Activated naive CD4-positive, alpha-beta T cell treated with anti-CD3 and anti-CD28 coated beads, Interleukin-2, amount 10 ng/mL, durations not matched to agents 7 days and 5 days (primary cell): ENCODE data around the gene MPV17L2.
"Not testable (repeated sequence)": the region's sequence is repeated elsewhere in the genome, so short reads cannot be mapped to it uniquely, and the experiment has no call there.

Source experiments
- CTCF ChIA-PET: fragments of 350-600 bp; sonication (Branson Sonifier 250); formaldehyde crosslinking; loops from one replicate; lab custom pipeline; 2021; ENCODE audit warnings: antibody characterized with exemption; lab: Charles Lee
- DNase-seq: peaks from one replicate; pipeline ENCODE4 v3.0.0-alpha.2; 2020
- H3K27ac Mint-ChIP-seq: one replicate; pipeline ENCODE4 v1.8.0; 2021; ENCODE audit warnings: mild to moderate bottlenecking, moderate library complexity, mixed read lengths
- H3K27me3 Mint-ChIP-seq: one replicate; pipeline ENCODE4 v1.8.0; 2021; ENCODE audit warnings: mild to moderate bottlenecking, mixed read lengths
- H3K36me3 Mint-ChIP-seq: one replicate; pipeline ENCODE4 v1.8.0; 2021; ENCODE audit warnings: mixed read lengths
- H3K4me1 Mint-ChIP-seq: one replicate; pipeline ENCODE4 v1.8.0; 2021; ENCODE audit warnings: mixed read lengths
- H3K4me3 Mint-ChIP-seq: one replicate; pipeline ENCODE4 v1.8.0; 2021; ENCODE audit warnings: mild to moderate bottlenecking, moderate library complexity, mixed read lengths
- H3K9me3 Mint-ChIP-seq: one replicate; pipeline ENCODE4 v1.8.0; 2021; ENCODE audit warnings: mixed read lengths

The MPV17L2 gene

GRCh38 chr19:18204394-18205199 is 11.6 kb downstream of the MPV17L2 start:
- H3K9me3 Mint-ChIP-seq = no peaks in the 10 kb centered on the region
- CTCF ChIA-PET = interaction anchor here (0.9 to 8.6 kb wide), 8 partner anchors 13 to 141 kb away, joined by 3 to 134 read pairs (median 4); a partner anchor contains a TSS
- peaks cover 23% of the 10 kb centered on the region for H3K4me1 Mint-ChIP-seq
- peaks cover 2% of the 10 kb centered on the region for H3K36me3 Mint-ChIP-seq
- H3K27ac Mint-ChIP-seq = peak overlapping the region; percentile 94
- peaks cover 32% of the 10 kb centered on the region for H3K27me3 Mint-ChIP-seq
- peak; percentile 65 for DNase-seq
- peak overlapping the region; percentile 96 for H3K4me3 Mint-ChIP-seq

- Mint-ChIP-seq H3K27me3 (peaks cover 40% of the 10 kb centered on the region), H3K4me1 (peaks cover 23% of the 10 kb centered on the region), H3K36me3 (peaks cover under 1% of the 10 kb centered on the region), H3K9me3 (no peaks in the 10 kb centered on the region), H3K27ac (peak overlapping the region; percentile 94), H3K4me3 (peak overlapping the region; percentile 96)
- DNase-seq = peak; percentile 78
- CTCF ChIA-PET = interaction anchor here (1.0 to 8.6 kb wide), 7 partner anchors 14 to 142 kb away, joined by 3 to 134 read pairs (median 5); a partner anchor contains a TSS
Measured at GRCh38 chr19:18205200-18205892, 12.3 kb downstream of the MPV17L2 start.

- Mint-ChIP-seq H3K27ac (no peak overlapping the region), H3K4me3 (no peak overlapping the region), H3K36me3 (no peaks in the 10 kb centered on the region), H3K27me3 (peaks cover 47% of the 10 kb centered on the region), H3K9me3 (no peaks in the 10 kb centered on the region), H3K4me1 (peaks cover 23% of the 10 kb centered on the region)
- no peak for DNase-seq
- CTCF ChIA-PET = interaction anchor here (0.6 to 8.6 kb wide), 8 partner anchors 13 to 142 kb away, joined by 3 to 134 read pairs (median 4); a partner anchor contains a TSS
Measured at GRCh38 chr19:18206018-18206417, 13.0 kb downstream of the MPV17L2 start.

GRCh38 chr19:18208098-18208951 is 15.3 kb downstream of the MPV17L2 start:
- CTCF ChIA-PET = interaction anchor here (0.6 to 8.6 kb wide), 8 partner anchors 16 to 202 kb away, joined by 3 to 134 read pairs (median 4); partner anchors contain the start of gene MPV17L2
- Mint-ChIP-seq H3K9me3 (no peaks in the 10 kb centered on the region), H3K27ac (no peak overlapping the region), H3K4me1 (peaks cover 10% of the 10 kb centered on the region), H3K36me3 (no peaks in the 10 kb centered on the region), H3K4me3 (no peak overlapping the region), H3K27me3 (peaks cover 54% of the 10 kb centered on the region)
- peak; percentile 67 for DNase-seq

- H3K36me3 Mint-ChIP-seq, H3K27ac Mint-ChIP-seq, H3K9me3 Mint-ChIP-seq, H3K4me3 Mint-ChIP-seq, DNase-seq, H3K4me1 Mint-ChIP-seq: not testable (repeated sequence)
- H3K27me3 Mint-ChIP-seq = peaks cover 62% of the 10 kb centered on the region
- CTCF ChIA-PET = interaction anchor here (1.2 to 8.6 kb wide), 4 partner anchors 14 to 119 kb away, joined by 3 to 134 read pairs (median 7); a partner anchor contains a TSS
Measured at GRCh38 chr19:18209912-18210311, 16.9 kb downstream of the MPV17L2 start.

- H3K27ac Mint-ChIP-seq = no peak overlapping the region
- DNase-seq = no peak
- H3K4me1 Mint-ChIP-seq = no peaks in the 10 kb centered on the region
- H3K9me3 Mint-ChIP-seq = no peaks in the 10 kb centered on the region
- peaks cover 60% of the 10 kb centered on the region for H3K27me3 Mint-ChIP-seq
- H3K4me3 Mint-ChIP-seq = no peak overlapping the region
- no peaks in the 10 kb centered on the region for H3K36me3 Mint-ChIP-seq
- CTCF ChIA-PET = interaction anchor here (0.6 to 1.0 kb wide), 3 partner anchors 36 to 43 kb away, joined by 3 to 4 read pairs (median 3); a partner anchor contains a TSS
Measured at GRCh38 chr19:18211683-18212082, 18.7 kb downstream of the MPV17L2 start.

- H3K27ac Mint-ChIP-seq = no peak overlapping the region
- no peaks in the 10 kb centered on the region for H3K9me3 Mint-ChIP-seq
- H3K4me1 Mint-ChIP-seq = no peaks in the 10 kb centered on the region
- H3K36me3 Mint-ChIP-seq = no peaks in the 10 kb centered on the region
- CTCF ChIA-PET = no interaction called here
- H3K4me3 Mint-ChIP-seq = no peak overlapping the region
- H3K27me3 Mint-ChIP-seq = peaks cover 59% of the 10 kb centered on the region
- no peak for DNase-seq
Measured at GRCh38 chr19:18214779-18215433, 21.9 kb downstream of the MPV17L2 start.

- CTCF ChIA-PET = no interaction called here
- H3K4me1 Mint-ChIP-seq = peaks cover 2% of the 10 kb centered on the region
- H3K4me3 Mint-ChIP-seq = no peak overlapping the region
- no peaks in the 10 kb centered on the region for H3K36me3 Mint-ChIP-seq
- no peak overlapping the region for H3K27ac Mint-ChIP-seq
- H3K27me3 Mint-ChIP-seq = peaks cover 59% of the 10 kb centered on the region
- no peak for DNase-seq
- no peaks in the 10 kb centered on the region for H3K9me3 Mint-ChIP-seq
Measured at GRCh38 chr19:18216789-18217188, 23.8 kb downstream of the MPV17L2 start.

GRCh38 chr19:18218159-18218558 is 25.1 kb downstream of the MPV17L2 start:
- Mint-ChIP-seq H3K27me3 (peaks cover 69% of the 10 kb centered on the region), H3K4me3 (no peak overlapping the region), H3K4me1 (peaks cover 2% of the 10 kb centered on the region), H3K27ac (no peak overlapping the region), H3K9me3 (no peaks in the 10 kb centered on the region), H3K36me3 (no peaks in the 10 kb centered on the region)
- CTCF ChIA-PET = interaction anchor here (2.1 kb wide), 1 partner anchor 34 kb away, joined by 6 read pairs; no protein-coding TSS in a partner anchor
- no peak for DNase-seq

GRCh38 chr19:18218600-18218999 is 25.6 kb downstream of the MPV17L2 start:
- CTCF ChIA-PET = interaction anchor here (1.7 to 2.1 kb wide), 2 partner anchors 13 to 34 kb away, joined by 4 to 6 read pairs; no protein-coding TSS in a partner anchor

GRCh38 chr19:18219911-18220631 is 27.1 kb downstream of the MPV17L2 start:
- Mint-ChIP-seq H3K27me3 (peaks cover 77% of the 10 kb centered on the region), H3K4me1 (peaks cover 12% of the 10 kb centered on the region), H3K9me3 (no peaks in the 10 kb centered on the region), H3K36me3 (no peaks in the 10 kb centered on the region), H3K27ac (no peak overlapping the region), H3K4me3 (no peak overlapping the region)
- no peak for DNase-seq
- CTCF ChIA-PET = interaction anchor here (0.8 to 2.6 kb wide), 5 partner anchors 15 to 109 kb away, joined by 3 to 6 read pairs (median 4); no protein-coding TSS in a partner anchor

More at GRCh38 chr19:18218600-18218999, 25.6 kb downstream of the MPV17L2 start:
- no peak overlapping the region for H3K27ac Mint-ChIP-seq
- H3K9me3 Mint-ChIP-seq = no peaks in the 10 kb centered on the region
- no peak overlapping the region for H3K4me3 Mint-ChIP-seq
- no peaks in the 10 kb centered on the region for H3K36me3 Mint-ChIP-seq
- no peak for DNase-seq
- peaks cover 2% of the 10 kb centered on the region for H3K4me1 Mint-ChIP-seq
- H3K27me3 Mint-ChIP-seq = peaks cover 72% of the 10 kb centered on the region

GRCh38 chr19:18220632-18221275 is 27.7 kb downstream of the MPV17L2 start:
- CTCF ChIA-PET = interaction anchor here (1.3 to 2.6 kb wide), 2 partner anchors 31 to 32 kb away, joined by 3 to 6 read pairs; no protein-coding TSS in a partner anchor
- no peak overlapping the region for H3K27ac Mint-ChIP-seq
- H3K4me3 Mint-ChIP-seq = no peak overlapping the region
- peaks cover 82% of the 10 kb centered on the region for H3K27me3 Mint-ChIP-seq
- peaks cover 18% of the 10 kb centered on the region for H3K4me1 Mint-ChIP-seq
- H3K36me3 Mint-ChIP-seq = no peaks in the 10 kb centered on the region
- peak; percentile 34 for DNase-seq
- H3K9me3 Mint-ChIP-seq = no peaks in the 10 kb centered on the region
